DND-41 (cell line): ENCODE data around the gene ABHD6.

ENCODE experiments used
- ATAC-seq: fragments of 200-7000 bp; cut with Tn5 transposase; 3 replicates; pipeline ENCODE4 v1.9.1; 2021; ENCODE audit warnings: low read depth; ENCODE audit not compliant: insufficient read depth
- DNase-seq: peaks from one replicate; pipeline ENCODE4 v3.0.0-alpha.2; 2020
- H2AFZ ChIP-seq: 2 replicates; pipeline ENCODE4 v1.6.0; 2012; ENCODE audit warnings: low read depth, low read length
- H3K27ac ChIP-seq: 2 replicates; pipeline ENCODE4 v1.5.1; 2012; ENCODE audit warnings: low read length, inconsistent platforms
- H3K27me3 ChIP-seq: fragments of 200-600 bp; sonication (generic); 2 replicates; pipeline ENCODE4 v1.6.0; 2012; ENCODE audit warnings: low read length, mild to moderate bottlenecking, inconsistent platforms; ENCODE audit not compliant: insufficient read depth, poor library complexity
- H3K36me3 ChIP-seq: 2 replicates; pipeline ENCODE4 v1.5.1; 2012; ENCODE audit warnings: low read length, inconsistent platforms; ENCODE audit not compliant: insufficient read depth
- H3K4me1 ChIP-seq: 2 replicates; pipeline ENCODE4 v1.5.1; 2012; ENCODE audit warnings: mild to moderate bottlenecking, low read length; ENCODE audit not compliant: insufficient read depth
- H3K4me2 ChIP-seq: 2 replicates; pipeline ENCODE4 v1.6.0; 2012; ENCODE audit warnings: mild to moderate bottlenecking, moderate library complexity, low read length, inconsistent platforms; ENCODE audit not compliant: insufficient read depth
- H3K4me3 ChIP-seq, 2 experiments: fragments of 200-600 bp in 1 of 2; shearing (Covaris generic) in 1 of 2; 2 replicates each; pipeline ENCODE4 v1.5.1; 2012 to 2016; ENCODE audit warnings: inconsistent platforms in 2 of 2, low read length in 2 of 2, mild to moderate bottlenecking in 2 of 2, low read depth in 1 of 2, moderate library complexity in 1 of 2
- H3K79me2 ChIP-seq: 2 replicates; pipeline ENCODE4 v1.6.0; 2012; ENCODE audit warnings: low read length, inconsistent platforms; ENCODE audit not compliant: insufficient read depth
- H3K9ac ChIP-seq: 2 replicates; pipeline ENCODE4 v1.6.0; 2012; ENCODE audit warnings: low read depth, mild to moderate bottlenecking, inconsistent platforms, low read length, moderate library complexity
- H3K9me3 ChIP-seq: 2 replicates; pipeline ENCODE4 v1.5.1; 2012; ENCODE audit warnings: low read length, moderate library complexity, mild to moderate bottlenecking, inconsistent platforms; ENCODE audit not compliant: insufficient read depth, severe bottlenecking
- H4K20me1 ChIP-seq: 2 replicates; pipeline ENCODE4 v1.6.0; 2012; ENCODE audit warnings: low read length; ENCODE audit not compliant: insufficient read depth
- EZH2 ChIP-seq: IDR thresholded peaks from 3 replicates; pipeline ENCODE4 v1.6.1; 2012; ENCODE audit warnings: borderline replicate concordance, low read depth, mild to moderate bottlenecking, moderate library complexity, low read length, inconsistent platforms; ENCODE audit not compliant: severe bottlenecking
- TF ChIP-seq, protein P1 (sequence below): IDR thresholded peaks from 2 replicates; pipeline ENCODE4 v1.5.1; 2012; ENCODE audit warnings: borderline replicate concordance, low read length, moderate library complexity, mild to moderate bottlenecking; ENCODE audit not compliant: poor library complexity, severe bottlenecking; ENCODE audit errors: extremely low read depth

Gene ABHD6

GRCh38 chr3:58230876-58231552 is 6.6 kb upstream of the ABHD6 start:
- H4K20me1 ChIP-seq, result no peaks in the 10 kb centered on the region
- no peak for DNase-seq
- H3K4me2 ChIP-seq, result no peak overlapping the region
- H2AFZ ChIP-seq, result no peak overlapping the region
- H3K9me3 ChIP-seq, result no peaks in the 10 kb centered on the region
- H3K4me1 ChIP-seq, result no peaks in the 10 kb centered on the region
- no peaks in the 10 kb centered on the region for H3K36me3 ChIP-seq
- peaks cover 28% of the 10 kb centered on the region for H3K27me3 ChIP-seq
- H3K79me2 ChIP-seq, result no peaks in the 10 kb centered on the region
- ATAC-seq, result no peak
- no peak overlapping the region for H3K9ac ChIP-seq
- TF ChIP-seq EZH2, result no peak
- TF ChIP-seq, protein P1, sequence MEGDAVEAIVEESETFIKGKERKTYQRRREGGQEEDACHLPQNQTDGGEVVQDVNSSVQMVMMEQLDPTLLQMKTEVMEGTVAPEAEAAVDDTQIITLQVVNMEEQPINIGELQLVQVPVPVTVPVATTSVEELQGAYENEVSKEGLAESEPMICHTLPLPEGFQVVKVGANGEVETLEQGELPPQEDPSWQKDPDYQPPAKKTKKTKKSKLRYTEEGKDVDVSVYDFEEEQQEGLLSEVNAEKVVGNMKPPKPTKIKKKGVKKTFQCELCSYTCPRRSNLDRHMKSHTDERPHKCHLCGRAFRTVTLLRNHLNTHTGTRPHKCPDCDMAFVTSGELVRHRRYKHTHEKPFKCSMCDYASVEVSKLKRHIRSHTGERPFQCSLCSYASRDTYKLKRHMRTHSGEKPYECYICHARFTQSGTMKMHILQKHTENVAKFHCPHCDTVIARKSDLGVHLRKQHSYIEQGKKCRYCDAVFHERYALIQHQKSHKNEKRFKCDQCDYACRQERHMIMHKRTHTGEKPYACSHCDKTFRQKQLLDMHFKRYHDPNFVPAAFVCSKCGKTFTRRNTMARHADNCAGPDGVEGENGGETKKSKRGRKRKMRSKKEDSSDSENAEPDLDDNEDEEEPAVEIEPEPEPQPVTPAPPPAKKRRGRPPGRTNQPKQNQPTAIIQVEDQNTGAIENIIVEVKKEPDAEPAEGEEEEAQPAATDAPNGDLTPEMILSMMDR, result no peak
- H3K4me3 ChIP-seq, result no peak overlapping the region
- no peak overlapping the region for H3K27ac ChIP-seq

DNA sequence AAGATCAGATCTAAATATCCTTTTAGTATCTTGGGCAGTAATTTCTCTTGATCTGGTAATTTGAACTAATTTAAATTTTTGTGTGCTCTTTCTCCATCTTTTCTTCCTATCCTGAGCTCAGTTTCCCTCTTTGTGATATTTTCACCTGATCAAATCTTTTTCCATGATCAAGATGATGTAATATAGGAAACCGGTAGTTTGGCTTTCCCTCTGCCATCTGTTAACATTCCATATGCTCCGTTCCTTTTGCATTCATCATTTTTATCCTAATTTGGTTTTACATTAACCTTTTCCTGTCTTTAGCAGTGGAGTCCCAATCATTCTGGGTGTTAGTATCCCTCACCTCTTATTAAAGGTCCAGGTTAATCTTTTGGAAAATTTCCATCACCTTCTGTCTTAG is 5.9 kb upstream of the ABHD6 start:
- no peak overlapping the region for H3K4me2 ChIP-seq
- no peak overlapping the region for H3K27ac ChIP-seq
- peaks cover 28% of the 10 kb centered on the region for H3K27me3 ChIP-seq
- H2AFZ ChIP-seq, result no peak overlapping the region
- TF ChIP-seq, protein P1, result no peak
- TF ChIP-seq EZH2, result no peak
- H3K36me3 ChIP-seq, result no peaks in the 10 kb centered on the region
- H4K20me1 ChIP-seq, result no peaks in the 10 kb centered on the region
- H3K9me3 ChIP-seq, result no peaks in the 10 kb centered on the region
- peaks cover 2% of the 10 kb centered on the region for H3K4me1 ChIP-seq
- H3K4me3 ChIP-seq, result no peak overlapping the region
- H3K79me2 ChIP-seq, result no peaks in the 10 kb centered on the region
- H3K9ac ChIP-seq, result no peak overlapping the region
- DNase-seq (no peak), ATAC-seq (no peak)

DNA sequence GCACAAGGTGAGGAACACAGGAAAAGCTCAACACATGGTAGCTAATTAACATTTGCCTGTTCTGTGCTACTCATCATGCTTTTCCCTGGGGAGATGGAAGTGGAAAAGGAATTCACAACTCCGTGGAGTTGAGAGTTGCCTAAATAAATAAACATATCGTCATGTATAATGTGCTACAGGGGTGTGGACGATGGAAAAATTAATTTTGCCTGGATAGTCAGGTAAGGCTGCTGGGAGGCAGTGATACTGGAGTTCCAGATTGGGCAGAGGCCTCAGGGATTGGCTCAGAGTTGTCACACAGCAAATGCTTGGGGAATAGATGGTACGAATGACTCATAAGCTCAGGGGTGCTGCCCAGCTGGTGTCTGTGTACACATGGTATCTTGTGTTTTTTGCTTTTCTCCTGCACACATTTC is 3.1 kb upstream of the ABHD6 start:
- H3K4me2 ChIP-seq, result no peak overlapping the region
- H3K4me1 ChIP-seq, result peaks cover 19% of the 10 kb centered on the region
- no peaks in the 10 kb centered on the region for H3K79me2 ChIP-seq
- H3K36me3 ChIP-seq, result no peaks in the 10 kb centered on the region
- H3K27me3 ChIP-seq, result peaks cover 37% of the 10 kb centered on the region
- H3K9me3 ChIP-seq, result no peaks in the 10 kb centered on the region
- peaks cover 4% of the 10 kb centered on the region; the same call in 1 of the 2 replicates for H4K20me1 ChIP-seq
- DNase-seq (no peak), ATAC-seq (no peak)
- H2AFZ ChIP-seq, result no peak overlapping the region
- no peak overlapping the region for H3K27ac ChIP-seq
- H3K9ac ChIP-seq, result no peak overlapping the region
- no peak overlapping the region for H3K4me3 ChIP-seq
- no peak for TF ChIP-seq EZH2
- TF ChIP-seq, protein P1, result no peak

DNA sequence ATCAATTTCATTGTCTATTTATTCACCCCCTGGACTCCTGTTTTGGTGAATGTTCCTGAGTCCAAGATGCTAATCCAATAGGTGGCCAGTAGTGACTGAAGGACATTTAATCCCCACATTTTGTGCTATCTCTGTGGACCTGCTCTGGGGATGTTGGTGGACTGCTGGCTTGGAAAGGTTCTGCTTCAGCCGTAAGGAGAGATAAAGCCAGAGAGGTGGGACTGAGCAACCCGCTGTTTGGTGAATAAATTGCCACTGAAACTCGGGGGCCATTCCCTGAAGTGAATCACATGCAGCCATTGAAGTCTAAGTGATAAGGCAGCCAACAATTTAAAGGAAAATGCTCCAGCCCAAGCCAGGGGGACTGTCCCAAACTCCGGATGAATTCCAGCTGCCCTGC is 1.6 kb upstream of the ABHD6 start:
- Histone ChIP-seq H3K4me2 (no peak overlapping the region), H3K4me3 (no peak overlapping the region)

More for the DNA sequence above, 1.6 kb upstream of the ABHD6 start:
- no peaks in the 10 kb centered on the region for H3K9me3 ChIP-seq
- DNase-seq, result no peak
- no peak overlapping the region for H3K27ac ChIP-seq
- H3K9ac ChIP-seq, result no peak overlapping the region
- peaks cover 35% of the 10 kb centered on the region for H3K27me3 ChIP-seq
- no peak for TF ChIP-seq EZH2
- TF ChIP-seq, protein P1, result no peak
- peaks cover 4% of the 10 kb centered on the region; the same call in 1 of the 2 replicates for H4K20me1 ChIP-seq
- no peaks in the 10 kb centered on the region for H3K79me2 ChIP-seq
- no peak overlapping the region for H2AFZ ChIP-seq
- H3K4me1 ChIP-seq, result peaks cover 19% of the 10 kb centered on the region
- no peaks in the 10 kb centered on the region for H3K36me3 ChIP-seq
- no peak for ATAC-seq
